GM18505 (cell line): ENCODE results near the gene CADM2.

Experiments
- ATAC-seq: cut with Tn5 transposase; IDR thresholded peaks from one replicate; pipeline ENCODE4 v1.9.1; 2021; ENCODE audit not compliant: unreplicated experiment
- POLR2A ChIP-seq: IDR thresholded peaks from 4 replicates; pipeline ENCODE4 v1.6.1; 2011; ENCODE audit warnings: borderline replicate concordance; ENCODE audit not compliant: insufficient read depth, insufficient read length; ENCODE audit errors: extremely low read depth

CADM2 gene

DNA sequence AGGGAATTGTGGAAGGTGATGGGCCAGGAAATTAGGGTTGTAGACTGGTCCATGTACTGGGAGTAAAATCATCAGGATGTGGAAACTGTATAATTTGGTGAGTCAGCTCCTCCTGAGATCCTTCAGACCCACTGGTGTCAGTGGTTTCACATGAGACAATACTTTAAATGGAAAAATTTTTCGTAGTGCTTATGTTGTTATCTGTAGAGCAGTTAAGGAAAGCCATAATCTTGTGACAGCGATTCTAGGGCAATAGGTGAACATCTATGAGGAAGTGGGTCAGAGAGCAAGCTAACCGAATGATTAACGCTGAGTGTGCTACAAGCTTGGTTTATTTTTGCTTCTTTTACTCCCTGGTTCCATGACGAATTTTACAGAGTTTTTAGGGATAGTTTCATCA, 200.6 kb downstream of the CADM2 start:
- no peak for ATAC-seq
- no peak for TF ChIP-seq POLR2A

DNA sequence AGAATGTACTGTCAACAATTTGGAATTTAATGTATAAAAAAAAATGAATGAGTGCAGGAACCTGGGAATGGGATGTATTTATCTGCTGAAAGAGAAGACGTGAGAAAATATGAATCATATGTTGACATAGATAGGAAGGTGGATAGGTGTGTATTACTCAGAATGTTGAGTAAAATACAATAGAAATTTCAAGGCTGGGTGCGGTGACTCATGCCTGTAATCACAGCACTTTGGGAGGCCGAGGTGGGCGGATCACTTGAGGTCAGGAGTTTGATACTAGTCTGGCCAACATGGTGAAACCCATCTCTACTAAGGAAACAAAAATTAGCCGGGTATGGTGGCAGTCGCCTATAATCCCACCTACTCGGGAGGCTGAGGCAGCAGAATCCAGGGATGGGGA, 202.8 kb downstream of the CADM2 start:
- ATAC-seq, result no peak
- no peak for TF ChIP-seq POLR2A

DNA sequence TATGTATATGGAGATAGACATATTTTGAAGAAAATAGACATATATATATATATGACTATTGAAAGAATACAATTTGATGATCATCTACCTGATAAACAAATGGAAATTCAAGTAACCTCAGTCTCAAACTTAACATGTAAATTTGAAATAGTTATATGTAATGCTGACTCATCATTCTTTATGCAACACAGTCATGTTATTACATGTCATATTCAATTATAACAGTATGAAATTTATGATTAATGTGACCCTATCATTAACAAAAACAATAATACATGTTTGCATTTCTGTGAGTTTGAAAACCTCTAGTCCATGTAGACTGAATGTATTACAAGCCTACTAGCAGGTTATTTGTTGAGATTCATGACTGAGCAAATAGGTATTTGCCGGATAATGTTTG, 204.1 kb downstream of the CADM2 start:
- no peak for TF ChIP-seq POLR2A
- no peak for ATAC-seq

DNA sequence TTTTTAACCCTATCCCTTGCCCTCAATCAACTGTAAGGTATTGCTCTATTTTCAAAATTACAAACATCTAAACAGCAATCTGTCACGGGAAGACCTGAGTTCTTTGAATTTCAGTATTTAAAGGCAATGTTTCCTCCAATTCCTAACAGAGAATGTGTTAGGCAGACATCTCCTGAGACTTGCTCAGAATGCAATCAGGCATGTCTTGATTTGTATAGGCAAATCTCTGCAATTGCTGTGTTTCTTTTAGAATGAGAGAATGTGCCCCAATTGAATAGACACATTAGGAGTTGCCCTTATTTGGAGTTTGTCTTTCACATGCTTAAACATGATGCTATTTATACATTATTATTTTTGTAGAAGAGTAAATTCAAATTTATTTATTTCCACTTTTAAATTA, 205.6 kb downstream of the CADM2 start:
- TF ChIP-seq POLR2A, result no peak
- ATAC-seq, result no peak

DNA sequence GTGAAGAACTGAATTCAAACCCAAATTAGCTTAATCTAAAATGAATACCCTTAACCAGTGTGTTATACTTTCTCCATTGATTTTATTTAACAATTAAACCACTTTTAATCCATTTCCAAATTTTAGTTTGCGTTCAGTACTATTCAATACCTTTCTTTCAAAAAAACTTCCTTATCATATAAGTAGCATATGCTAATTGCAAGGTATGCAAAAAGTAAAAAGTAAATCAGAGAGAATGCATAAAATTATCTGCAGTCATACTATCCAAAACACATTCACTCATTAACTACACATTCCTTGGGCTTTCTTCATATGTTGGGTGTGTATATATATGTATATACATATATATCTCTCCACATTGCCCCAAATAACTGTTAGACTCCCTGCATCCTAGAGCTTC, 208.8 kb downstream of the CADM2 start:
- TF ChIP-seq POLR2A, result no peak
- ATAC-seq, result no peak

DNA sequence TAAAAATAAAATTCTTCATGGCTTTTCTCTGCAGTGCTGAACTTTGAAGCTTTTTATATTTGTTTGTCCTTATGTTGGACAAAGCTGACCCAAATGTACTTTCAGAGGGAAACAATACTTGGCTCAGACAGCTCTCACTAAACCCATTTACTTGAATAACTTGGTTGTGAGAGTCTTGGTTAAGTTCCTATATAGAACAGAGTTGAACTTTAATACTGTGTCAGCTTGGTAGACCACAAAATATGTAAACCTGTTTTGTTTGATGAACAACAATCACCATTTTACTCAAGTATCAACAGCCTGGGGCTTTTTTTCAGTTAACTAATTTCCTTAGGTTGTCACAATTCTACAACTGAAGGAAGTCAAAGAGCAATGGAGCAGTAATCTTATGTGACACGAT, 211.9 kb downstream of the CADM2 start:
- no peak for TF ChIP-seq POLR2A
- ATAC-seq, result no peak

DNA sequence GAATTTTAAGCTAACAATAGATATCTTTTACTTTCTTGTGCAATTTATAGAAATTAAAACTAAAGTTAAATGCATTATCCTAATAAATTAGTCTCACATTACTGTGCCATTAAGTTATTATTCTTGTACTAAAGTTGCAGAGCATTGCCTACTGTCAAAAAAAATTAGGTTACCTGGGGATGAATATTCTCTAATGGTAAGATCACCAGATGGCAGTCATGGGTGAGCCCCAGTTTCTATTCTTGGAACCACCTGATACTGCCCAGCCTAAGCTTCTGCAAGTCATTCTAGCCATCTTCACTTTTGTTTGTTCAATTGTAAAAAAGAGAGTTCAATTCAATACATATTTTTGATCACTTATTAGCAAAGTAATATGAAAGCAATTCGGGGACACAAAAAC, 213.2 kb downstream of the CADM2 start:
- no peak for ATAC-seq

DNA sequence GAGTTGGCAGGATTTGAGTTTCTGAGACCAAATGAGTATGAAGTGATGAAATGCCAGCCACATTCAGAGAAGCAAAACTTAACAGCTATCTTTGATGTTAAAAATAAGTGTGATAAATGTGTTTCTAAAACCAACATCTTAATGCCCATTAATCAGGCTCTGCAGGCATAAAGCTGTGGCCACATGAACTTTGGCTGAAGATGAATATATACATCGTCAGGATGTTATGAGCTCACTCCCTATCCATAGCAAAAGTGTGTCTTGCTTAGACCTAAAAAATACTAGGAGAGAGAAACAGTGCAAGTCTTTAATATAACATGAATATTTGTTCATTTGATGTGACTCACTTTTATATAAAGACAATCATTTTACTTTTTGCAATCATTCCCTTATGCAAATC, 218.0 kb downstream of the CADM2 start:
- no peak for TF ChIP-seq POLR2A
- no peak for ATAC-seq

More for the DNA sequence above, 213.2 kb downstream of the CADM2 start:
- TF ChIP-seq POLR2A, result no peak

DNA sequence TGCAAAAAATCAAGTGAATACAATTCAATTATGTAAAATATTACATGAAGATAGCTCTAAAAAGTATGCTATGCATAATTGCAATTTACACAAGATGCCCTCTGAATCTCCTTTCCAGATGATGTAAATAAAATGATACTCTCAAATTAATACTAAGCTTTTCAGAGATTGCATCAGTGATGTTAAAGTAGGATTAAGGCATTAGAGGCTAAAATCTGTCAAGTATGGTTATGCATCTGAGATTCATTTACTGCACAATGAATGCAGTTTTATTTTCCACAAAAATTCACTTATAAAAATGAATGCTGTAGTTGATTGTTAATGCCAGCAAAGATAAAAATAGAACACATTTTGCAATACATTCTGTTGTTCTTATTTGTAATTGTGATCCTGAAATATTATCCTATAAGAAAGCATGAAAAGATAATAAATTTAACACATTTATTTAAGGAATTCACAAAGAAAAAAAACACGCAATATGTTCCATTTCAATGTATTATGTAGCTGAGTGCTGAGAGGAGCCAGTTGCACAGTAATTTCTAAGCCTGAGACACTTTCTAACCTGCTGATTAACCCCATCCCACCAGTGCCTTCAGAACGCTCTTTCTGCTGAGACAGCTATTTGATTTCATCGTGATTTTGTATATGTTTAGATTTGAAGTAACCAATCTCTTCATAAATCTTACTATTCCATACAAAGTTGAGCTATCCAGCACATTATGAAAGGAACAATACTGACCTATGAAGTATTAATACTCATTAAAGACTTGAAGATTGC, 224.4 kb downstream of the CADM2 start:
- ATAC-seq, result no peak
- TF ChIP-seq POLR2A, result no peak

DNA sequence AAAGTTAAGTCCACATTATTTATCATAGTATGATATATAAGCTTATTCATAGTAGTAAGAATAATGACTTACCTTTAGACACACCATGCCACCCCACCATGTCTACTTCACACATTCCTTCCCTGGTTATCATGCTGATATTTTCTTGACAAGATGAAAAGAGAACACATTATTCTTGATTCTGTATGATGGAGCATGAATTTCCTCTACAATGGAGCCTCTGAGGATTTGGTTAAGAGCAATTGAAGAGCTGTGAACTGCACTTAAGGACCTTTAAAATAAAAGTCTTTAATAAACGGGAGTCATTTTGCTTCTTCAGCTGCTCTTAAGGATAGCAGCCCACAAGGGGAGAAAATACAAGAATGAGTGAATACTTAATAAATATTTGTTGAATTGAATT, 226.7 kb downstream of the CADM2 start:
- no peak for ATAC-seq
- TF ChIP-seq POLR2A, result no peak

DNA sequence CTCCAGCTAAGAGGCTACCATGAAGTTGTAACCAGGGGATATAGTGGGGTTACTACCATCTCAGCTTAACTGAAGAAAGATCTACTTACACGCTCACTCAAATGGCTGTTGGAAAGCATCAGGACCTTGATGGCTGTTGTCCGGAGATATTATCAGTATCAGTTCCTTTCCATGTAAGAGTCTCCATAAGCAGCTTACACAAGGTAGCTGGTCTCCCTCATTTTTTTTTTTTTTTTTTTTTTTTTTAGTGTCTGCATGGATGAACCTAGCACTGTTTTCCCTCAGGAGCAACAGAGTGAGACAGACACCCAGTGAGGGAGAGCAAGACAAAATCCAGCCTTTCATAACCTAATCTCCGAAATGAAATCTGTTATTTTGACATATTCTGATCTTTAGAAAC, 230.9 kb downstream of the CADM2 start:
- TF ChIP-seq POLR2A, result no peak
- no peak for ATAC-seq

DNA sequence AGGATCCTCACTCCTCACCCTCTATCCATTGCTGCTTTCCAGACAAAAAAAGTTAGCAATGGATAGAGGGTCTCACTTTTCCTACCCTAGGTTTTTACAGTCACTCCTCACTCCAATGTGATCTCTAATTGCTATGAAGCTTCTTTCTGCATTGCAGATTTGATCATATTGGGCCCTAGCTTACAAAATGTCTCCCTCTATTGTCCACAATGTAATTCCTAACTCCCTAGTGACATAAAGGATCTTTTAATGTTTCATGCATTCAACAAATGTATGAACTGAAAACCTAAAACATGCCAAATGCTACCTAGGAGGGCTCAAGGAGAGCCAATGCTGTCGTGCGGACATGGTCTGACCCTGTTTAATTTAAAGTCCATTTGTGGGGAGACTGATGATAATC, 234.8 kb downstream of the CADM2 start:
- no peak for ATAC-seq
- TF ChIP-seq POLR2A, result no peak

DNA sequence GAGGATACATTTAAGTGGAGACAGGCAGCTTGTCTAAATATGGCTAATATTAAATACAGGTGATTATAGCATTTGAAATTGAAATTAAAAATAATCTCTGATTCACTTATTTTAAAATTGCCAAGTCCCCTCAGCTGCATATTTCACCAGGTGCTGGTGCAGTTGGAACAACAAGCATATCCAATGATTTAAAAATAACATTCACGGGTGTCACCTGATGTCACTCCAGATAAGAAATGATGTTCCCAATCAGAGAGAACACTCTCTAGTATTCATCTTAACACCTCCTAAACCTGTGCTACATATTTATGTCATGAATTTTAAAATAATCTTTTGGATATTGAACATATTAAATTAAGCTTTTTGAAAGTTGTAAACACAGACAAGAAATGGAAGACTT, 249.9 kb downstream of the CADM2 start:
- ATAC-seq, result no peak
- no peak for TF ChIP-seq POLR2A

DNA sequence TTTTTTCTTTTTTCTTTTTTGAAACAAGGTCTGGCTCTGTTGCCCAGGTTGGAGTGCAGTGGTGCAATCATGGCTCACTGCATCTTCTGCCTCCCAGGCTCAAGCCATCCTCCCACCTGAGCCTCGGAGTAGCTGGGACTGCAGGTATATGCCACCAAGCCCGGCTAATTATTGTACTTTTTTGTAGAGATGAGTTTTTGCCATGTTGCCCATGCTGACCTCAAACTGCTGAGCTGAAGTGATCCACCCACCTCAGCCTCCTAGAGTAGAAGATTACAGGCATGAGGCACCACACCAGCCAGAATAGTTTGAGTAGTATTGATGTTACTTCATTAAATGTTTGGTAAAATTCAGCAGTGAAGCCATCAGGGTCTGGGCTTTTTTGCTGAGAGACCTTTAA, 251.8 kb downstream of the CADM2 start:
- no peak for ATAC-seq
- TF ChIP-seq POLR2A, result no peak

DNA sequence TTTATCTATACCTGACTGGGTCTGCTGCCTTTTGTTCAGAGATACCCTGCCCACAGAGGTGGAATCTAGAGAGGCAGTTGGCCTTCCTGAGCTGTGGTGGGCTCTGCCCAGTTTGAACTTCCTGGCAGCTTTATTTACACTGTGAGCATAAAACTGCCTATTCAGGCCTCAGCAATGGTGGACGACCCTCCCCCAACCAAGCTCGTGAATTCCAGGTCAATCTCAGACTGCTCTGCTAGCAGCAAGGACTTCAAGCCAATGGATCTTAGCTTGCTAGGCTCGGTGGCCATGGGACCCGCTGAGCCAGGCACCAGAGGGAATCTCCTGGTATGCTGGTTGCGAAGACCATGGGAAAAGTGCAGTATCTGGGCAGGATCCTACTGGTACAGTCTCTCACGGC, 270.2 kb downstream of the CADM2 start:
- no peak for ATAC-seq
- TF ChIP-seq POLR2A, result no peak

DNA sequence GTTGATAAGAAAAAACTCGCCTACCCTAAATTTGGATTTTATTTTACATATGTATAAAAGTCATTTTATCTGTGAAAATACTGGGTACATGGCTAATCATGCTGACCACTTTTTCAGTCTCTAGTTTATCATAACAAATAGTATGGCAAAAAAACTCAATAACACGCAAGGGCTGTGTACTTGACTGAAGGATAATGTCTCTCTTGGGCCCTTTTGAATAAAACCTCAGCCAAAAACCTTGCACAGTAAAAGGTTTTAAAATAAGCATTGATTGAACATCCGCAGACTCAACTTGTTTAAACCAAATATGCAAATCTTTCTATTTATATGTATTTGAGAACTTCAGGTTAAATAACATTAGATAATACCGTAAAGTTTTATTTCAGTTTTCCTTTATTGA, 285.3 kb downstream of the CADM2 start:
- no peak for TF ChIP-seq POLR2A
- no peak for ATAC-seq

DNA sequence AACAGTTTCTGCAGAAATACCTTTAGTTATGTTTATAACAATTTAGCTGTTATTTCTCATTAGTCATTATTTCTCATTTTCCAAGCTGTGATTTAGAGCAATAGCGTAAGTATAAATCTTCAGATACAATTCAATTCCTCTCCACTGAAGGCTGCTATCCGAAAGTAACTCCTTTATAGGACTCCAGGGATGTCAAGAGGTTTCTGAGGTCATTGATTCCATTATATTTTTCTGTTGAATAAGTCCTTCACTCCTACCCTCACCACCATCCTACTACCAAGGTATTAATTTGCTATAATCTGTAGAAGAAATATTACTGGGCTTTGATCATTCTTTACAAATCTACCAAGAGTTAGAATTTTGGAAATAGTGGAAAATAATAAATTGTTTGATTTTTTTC, 285.7 kb downstream of the CADM2 start:
- TF ChIP-seq POLR2A, result no peak
- no peak for ATAC-seq
